K562 (cell line): Measurements from ENCODE around the gene PPP2R3B. TPM values are rescaled to one million over a fixed set of nuclear protein-coding genes. Genes with fewer than 3 reads are reported as not detected.

Experiments
- BHLHE40 ChIP-seq: IDR thresholded peaks from 2 replicates; pipeline ENCODE4 v1.6.1; 2011; ENCODE audit warnings: low read length, improper control_type of control experiment
- CBFA2T2 ChIP-seq: fragments of 450-650 bp; conservative IDR thresholded peaks from 2 replicates; pipeline ENCODE4 v1.6.1; 2017; ENCODE audit warnings: mild to moderate bottlenecking
- CC2D1A ChIP-seq: fragments of 450-650 bp; IDR thresholded peaks from 2 replicates; pipeline ENCODE4 v1.6.1; 2017; ENCODE audit warnings: mild to moderate bottlenecking
- IRF1 ChIP-seq: sonication (generic); formaldehyde crosslinking; IDR thresholded peaks from 2 replicates; pipeline ENCODE4 v1.8.0; 2022; ENCODE audit warnings: missing genetic modification reagents, mild to moderate bottlenecking, borderline replicate concordance
- MED1 ChIP-seq: sonication (generic); formaldehyde crosslinking; IDR thresholded peaks from 2 replicates; pipeline ENCODE4 v1.8.1; 2023; ENCODE audit warnings: missing genetic modification reagents, borderline replicate concordance
- NFIX ChIP-seq: fragments of 250-450 bp; sonication (Bioruptor Pico); IDR thresholded peaks from 2 replicates; pipeline ENCODE4 v1.4.0; 2020; ENCODE audit warnings: low read depth, mild to moderate bottlenecking, moderate library complexity
- POLR2B ChIP-seq: fragments of 450-650 bp; IDR thresholded peaks from 2 replicates; pipeline ENCODE4 v1.6.1; 2018; ENCODE audit warnings: low read depth; ENCODE audit not compliant: partially characterized antibody
- RBBP5 ChIP-seq: fragments of 200-600 bp; sonication (generic); IDR thresholded peaks from 2 replicates; pipeline ENCODE4 v1.6.1; 2012; ENCODE audit warnings: borderline replicate concordance, mild to moderate bottlenecking, low read length, control low read depth, inconsistent platforms; ENCODE audit not compliant: insufficient read depth, poor library complexity, severe bottlenecking
- SFPQ ChIP-seq: fragments of 200-400 bp; formaldehyde crosslinking; IDR thresholded peaks from 2 replicates; pipeline ENCODE4 v1.6.1; 2017; ENCODE audit warnings: mild to moderate bottlenecking, low read depth, low read length, moderate library complexity
- SUPT5H ChIP-seq: fragments of 450-650 bp; IDR thresholded peaks from 2 replicates; pipeline ENCODE4 v1.6.1; 2016
- TEAD1 ChIP-seq, 2 experiments: fragments of 450-650 bp in 1 of 2; sonication (generic) in 1 of 2; formaldehyde crosslinking; IDR thresholded peaks; 2 replicates each; pipeline versions ENCODE4 v1.4.0 to v1.8.0; 2020 to 2022; ENCODE audit warnings: mild to moderate bottlenecking in 2 of 2, missing genetic modification reagents in 1 of 2
- ZC3H11A ChIP-seq: IDR thresholded peaks from 2 replicates; pipeline ENCODE4 v1.6.1; 2012; ENCODE audit warnings: low read depth, low read length, improper control_type of control experiment
- ZMIZ1 ChIP-seq, 2 experiments: fragments of 150-350 bp in 1 of 2; IDR thresholded peaks; 2 replicates each; pipeline ENCODE4 v1.6.1; 2012 to 2016; ENCODE audit warnings: low read depth in 2 of 2, low read length in 2 of 2, mild to moderate bottlenecking in 1 of 2, moderate library complexity in 1 of 2
- ZNF143 ChIP-seq: sonication (generic); formaldehyde crosslinking; IDR thresholded peaks from 2 replicates; pipeline ENCODE4 v1.9.0; 2022; ENCODE audit warnings: mild to moderate bottlenecking, missing genetic modification reagents
- ZNF316 ChIP-seq: fragments of 450-650 bp; IDR thresholded peaks from 2 replicates; pipeline ENCODE4 v1.6.1; 2016
- ZNF639 ChIP-seq, 2 experiments: fragments of 200-800 bp in 1 of 2; sonication (Bioruptor generic) in 1 of 2; sonication (generic) in 1 of 2; formaldehyde crosslinking in 1 of 2; IDR thresholded peaks in 1 of 2; conservative IDR thresholded peaks in 1 of 2; 2 replicates each; pipeline versions ENCODE4 v1.5.0 to v1.6.1; 2016 to 2020; ENCODE audit warnings: missing compliant biosample characterization in 1 of 2, missing genetic modification characterization in 1 of 2, missing genetic modification reagents in 1 of 2
- polyA plus RNA-seq, 8 experiments: library from polyadenylated mRNA; depleted of rRNA in 4 of 8; stranded (reverse) in 5 of 8; unstranded in 3 of 8; fragments of >200 nt; fragmentation: Nextera tagmentation in 2 of 8; fragmentation: Illumina TruSeq in 1 of 8; extraction: Ambion mirVana in 2 of 8; extraction: Trizol in 1 of 8; gene quantifications; 2 replicates each; pipeline versions ENCODE4 v1.2.1 to v1.2.3, GENCODE V29; 2011 to 2014; ENCODE audit warnings: inconsistent platforms in 1 of 8, missing spikeins in 1 of 8
- total RNA-seq, 7 experiments: library from RNA; depleted of rRNA in 6 of 7; stranded (reverse); fragments of >200 nt in 6 of 7; fragmentation: Illumina TruSeq in 2 of 7; extraction: Trizol in 2 of 7; gene quantifications; 2 replicates each; pipeline versions ENCODE4 v1.2.1 to v1.2.3, GENCODE V29; 2011 to 2021; ENCODE audit warnings: low replicate concordance in 1 of 7

The PPP2R3B gene
- total and polyA plus RNA-seq, 9 of the 15 experiments (the other 6 are each of a cell fraction or from before 2014, with no cell fraction given): 0.04 to 18.2 (median 8.2) TPM; not detected in 1

- no peak for TF ChIP-seq ZC3H11A
- peak; percentile 69 for TF ChIP-seq POLR2B
- no peak for TF ChIP-seq BHLHE40
- TF ChIP-seq CBFA2T2: no peak
- no peak for TF ChIP-seq SFPQ
- no peak for TF ChIP-seq CC2D1A
- no peak for TF ChIP-seq ZMIZ1 (IDR thresholded peaks at IDR 0.05; ENCODE audit: low read depth in 2 of 2, low read length in 2 of 2)
- no peak for TF ChIP-seq ZNF639 (CRISPR knock-in tag; conservative IDR thresholded peaks at IDR 0.05 in 1 of 2, IDR thresholded peaks at IDR 0.05 in 1 of 2)
- 0 out of 4 replicates have a peak, but pooled peaks of 1 of the 2 experiments have one; percentile 24 for TF ChIP-seq TEAD1 (CRISPR knock-in tag; IDR thresholded peaks at IDR 0.05)
- TF ChIP-seq ZNF143 (CRISPR knock-in tag): no peak
- TF ChIP-seq IRF1 (CRISPR knock-in tag): no peak
- no peak for TF ChIP-seq ZNF316
- peak; percentile 78 for TF ChIP-seq SUPT5H
- TF ChIP-seq NFIX (CRISPR knock-in tag): no peak
- no peak for TF ChIP-seq MED1 (CRISPR knock-in tag)
- peak; percentile 31 for TF ChIP-seq RBBP5
Observed at GRCh38 chrX:318068-318738, 68.5 kb downstream of the PPP2R3B start (continued).
